ENCODE data around the gene ASH1L.

DNA sequence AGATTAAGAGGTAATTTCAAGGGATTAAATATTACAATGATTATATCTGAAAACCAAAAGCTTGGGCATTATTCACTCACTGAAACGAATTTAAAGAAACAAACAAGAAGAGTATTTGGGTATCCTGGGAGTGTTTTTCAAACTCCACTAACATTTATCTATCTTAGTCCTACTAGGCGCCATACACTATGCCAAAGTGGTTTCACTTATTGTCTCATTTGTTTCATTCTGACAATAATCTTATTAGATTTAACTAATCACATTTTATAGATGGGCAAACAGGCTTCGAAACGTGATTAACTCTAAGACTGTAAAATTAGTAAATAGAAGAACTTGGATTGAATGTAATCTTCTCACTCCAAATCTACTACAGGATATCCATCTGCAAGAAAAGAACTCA, 25.4 kb downstream of the ASH1L start:
- no peak for TF ChIP-seq SPI1 (IDR thresholded peaks at IDR 0.05; ENCODE audit: low read depth, low read length)
- TF ChIP-seq POLR2A (IDR thresholded peaks at IDR 0.05; ENCODE audit: low read depth, low read length) = no peak
- no peak for TF ChIP-seq POLR2AphosphoS5 (IDR thresholded peaks at IDR 0.05; ENCODE audit: low read depth, low read length)
- TF ChIP-seq TAF1 (IDR thresholded peaks at IDR 0.05; ENCODE audit: low read depth, low read length) = no peak
- TF ChIP-seq PAX5 (IDR thresholded peaks at IDR 0.05; ENCODE audit: insufficient read depth, low read length, severe bottlenecking) = no peak
- no peak for TF ChIP-seq POU2F2 (IDR thresholded peaks at IDR 0.05; ENCODE audit: low read depth, low read length)

Data from GM12891 (cell line).